GM04504 (cell line): ENCODE measurements around the gene PPM1H.
"Not testable (repeated sequence)": the region's sequence is repeated elsewhere in the genome, so short reads cannot be mapped to it uniquely, and the experiment has no call there.

Experiments used
- DNase-seq: peaks from one replicate; pipeline ENCODE4 v3.0.0-alpha.2; 2012; ENCODE audit warnings: low read depth

PPM1H gene

GRCh38 chr12:62943779-62944395, 8.9 kb upstream of the PPM1H start:
- no peak for DNase-seq

GRCh38 chr12:62942316-62942715, 7.4 kb upstream of the PPM1H start:
- DNase-seq: not testable (repeated sequence)

- no peak for DNase-seq
Measured at GRCh38 chr12:62934239-62934798, 631 bp downstream of the PPM1H start.

- no peak for DNase-seq
Measured at GRCh38 chr12:62933602-62934238, 1.2 kb downstream of the PPM1H start.

- no peak for DNase-seq
Measured at GRCh38 chr12:62933220-62933601, 1.7 kb downstream of the PPM1H start.

GRCh38 chr12:62931477-62931876, 3.5 kb downstream of the PPM1H start:
- DNase-seq: no peak

GRCh38 chr12:62930546-62931425, 4.2 kb downstream of the PPM1H start:
- no peak for DNase-seq

GRCh38 chr12:62928632-62929031, 6.3 kb downstream of the PPM1H start:
- DNase-seq: no peak

- no peak for DNase-seq
Measured at GRCh38 chr12:62925680-62926079, 9.3 kb downstream of the PPM1H start.

- no peak for DNase-seq
Measured at GRCh38 chr12:62924084-62924483, 10.9 kb downstream of the PPM1H start.

GRCh38 chr12:62922539-62922938, 12.4 kb downstream of the PPM1H start:
- DNase-seq: no peak

- DNase-seq: no peak
Measured at GRCh38 chr12:62919838-62920237, 15.1 kb downstream of the PPM1H start.

GRCh38 chr12:62917926-62918325, 17.0 kb downstream of the PPM1H start:
- no peak for DNase-seq

GRCh38 chr12:62916632-62917425, 18.1 kb downstream of the PPM1H start:
- DNase-seq: no peak

- no peak for DNase-seq
Measured at GRCh38 chr12:62915204-62915529, 19.8 kb downstream of the PPM1H start.

GRCh38 chr12:62914443-62915203, 20.3 kb downstream of the PPM1H start:
- DNase-seq: no peak

GRCh38 chr12:62913380-62913779, 21.6 kb downstream of the PPM1H start:
- no peak for DNase-seq

GRCh38 chr12:62912644-62913043, 22.3 kb downstream of the PPM1H start:
- DNase-seq: no peak

- DNase-seq: no peak
Measured at GRCh38 chr12:62911286-62911685, 23.7 kb downstream of the PPM1H start.

- no peak for DNase-seq
Measured at GRCh38 chr12:62910549-62911169, 24.3 kb downstream of the PPM1H start.

GRCh38 chr12:62909340-62909739, 25.6 kb downstream of the PPM1H start:
- no peak for DNase-seq
